Fibroblast of lung (primary cell): ENCODE results near the gene C1QB.

Experiments
- EZH2 ChIP-seq: IDR thresholded peaks from 2 replicates; pipeline ENCODE4 v1.5.1; 2012; ENCODE audit warnings: low read length, control low read depth, mild to moderate bottlenecking; ENCODE audit errors: missing control alignments
- TF ChIP-seq, protein P1 (sequence below), 2 donors: IDR thresholded peaks in 1 of 2; conservative IDR thresholded peaks in 1 of 2; 1 replicate in 1 of 2; 2 replicates in 1 of 2; pipeline ENCODE4 v1.5.1; 2011 to 2012; ENCODE audit warnings: low read length in 2 of 2, control low read depth in 1 of 2, inconsistent platforms in 1 of 2, low read depth in 1 of 2, mild to moderate bottlenecking in 1 of 2

DNA sequence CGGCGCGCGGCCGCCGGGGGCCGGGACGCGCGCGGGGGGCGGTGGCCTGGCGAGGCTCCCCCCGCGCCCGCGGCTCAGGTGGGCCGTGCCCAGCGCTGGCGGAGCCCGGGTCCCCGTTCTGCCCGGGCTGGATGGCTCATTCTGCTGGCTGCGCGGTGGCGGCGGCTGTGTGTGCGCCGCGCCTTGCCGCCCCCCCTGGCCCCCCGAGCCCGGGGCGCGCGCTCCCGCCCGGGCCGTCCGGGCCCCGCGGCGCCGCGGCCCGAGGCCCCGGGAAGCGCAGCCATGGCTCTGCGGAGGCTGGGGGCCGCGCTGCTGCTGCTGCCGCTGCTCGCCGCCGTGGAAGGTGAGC lies 57.6 kb downstream of the C1QB start, which contains the start of gene EPHB2:
- TF ChIP-seq, protein P1, sequence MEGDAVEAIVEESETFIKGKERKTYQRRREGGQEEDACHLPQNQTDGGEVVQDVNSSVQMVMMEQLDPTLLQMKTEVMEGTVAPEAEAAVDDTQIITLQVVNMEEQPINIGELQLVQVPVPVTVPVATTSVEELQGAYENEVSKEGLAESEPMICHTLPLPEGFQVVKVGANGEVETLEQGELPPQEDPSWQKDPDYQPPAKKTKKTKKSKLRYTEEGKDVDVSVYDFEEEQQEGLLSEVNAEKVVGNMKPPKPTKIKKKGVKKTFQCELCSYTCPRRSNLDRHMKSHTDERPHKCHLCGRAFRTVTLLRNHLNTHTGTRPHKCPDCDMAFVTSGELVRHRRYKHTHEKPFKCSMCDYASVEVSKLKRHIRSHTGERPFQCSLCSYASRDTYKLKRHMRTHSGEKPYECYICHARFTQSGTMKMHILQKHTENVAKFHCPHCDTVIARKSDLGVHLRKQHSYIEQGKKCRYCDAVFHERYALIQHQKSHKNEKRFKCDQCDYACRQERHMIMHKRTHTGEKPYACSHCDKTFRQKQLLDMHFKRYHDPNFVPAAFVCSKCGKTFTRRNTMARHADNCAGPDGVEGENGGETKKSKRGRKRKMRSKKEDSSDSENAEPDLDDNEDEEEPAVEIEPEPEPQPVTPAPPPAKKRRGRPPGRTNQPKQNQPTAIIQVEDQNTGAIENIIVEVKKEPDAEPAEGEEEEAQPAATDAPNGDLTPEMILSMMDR (conservative IDR thresholded peaks at IDR 0.05 in 1 of 2, IDR thresholded peaks at IDR 0.05 in 1 of 2; ENCODE audit: low read depth in 1 of 2, low read length in 2 of 2) = no peak
- TF ChIP-seq EZH2 = no peak
